Right lobe of liver (tissue), 4 donors: ENCODE data around the gene MTMR2.

ENCODE experiments used
- CTCF ChIP-seq, 4 donors: fragments of 200-600 bp in 3 of 4; fragments of 450-650 bp in 1 of 4; IDR thresholded peaks; one replicate each; pipeline versions ENCODE4 v1.5.1 to v1.8.0; 2016 to 2022; ENCODE audit warnings: antibody characterized with exemption in 4 of 4, mild to moderate bottlenecking in 2 of 4
- POLR2A ChIP-seq: fragments of 450-650 bp; IDR thresholded peaks from one replicate; pipeline ENCODE4 v1.6.1; 2017; ENCODE audit warnings: antibody characterized with exemption, mild to moderate bottlenecking
- donor health status: DM: no; HTN: no; CAD: no.
- donor health status: DM: no; HTN: no; CAD: no.
- donor health status: DM: no; HTN: yes; CAD: no.

GRCh38 chr11:95950905-95951304, 27.0 kb upstream of the MTMR2 start:
- TF ChIP-seq POLR2A (no peak), CTCF (IDR thresholded peaks at IDR 0.05) (no peak)
